Fibroblast of villous mesenchyme (primary cell): Measurements from ENCODE around the gene RMDN2. TPM values are rescaled to one million over a fixed set of nuclear protein-coding genes. Genes with fewer than 3 reads are reported as not detected.
"Not testable (repeated sequence)": the region's sequence is repeated elsewhere in the genome, so short reads cannot be mapped to it uniquely, and the experiment has no call there.

ENCODE experiments used
- DNase-seq: peaks from one replicate; pipeline ENCODE4 v3.0.0-alpha.2; 2010; ENCODE audit warnings: low read depth
- H3K4me3 ChIP-seq: 2 replicates; pipeline ENCODE4 v1.5.1; 2011; ENCODE audit warnings: low read depth, mild to moderate bottlenecking, low read length
- total RNA-seq: library from RNA; depleted of rRNA; stranded (reverse); fragments of >200 nt; gene quantifications from 2 replicates; pipeline ENCODE4 v1.2.3, GENCODE V29; 2012
- TF ChIP-seq, protein P1 (sequence below): IDR thresholded peaks from 2 replicates; pipeline ENCODE4 v1.5.1; 2012; ENCODE audit warnings: low read depth, mild to moderate bottlenecking, low read length; ENCODE audit not compliant: insufficient read depth

The RMDN2 gene
- total RNA-seq, 1 donor, result 9.5 TPM

DNA sequence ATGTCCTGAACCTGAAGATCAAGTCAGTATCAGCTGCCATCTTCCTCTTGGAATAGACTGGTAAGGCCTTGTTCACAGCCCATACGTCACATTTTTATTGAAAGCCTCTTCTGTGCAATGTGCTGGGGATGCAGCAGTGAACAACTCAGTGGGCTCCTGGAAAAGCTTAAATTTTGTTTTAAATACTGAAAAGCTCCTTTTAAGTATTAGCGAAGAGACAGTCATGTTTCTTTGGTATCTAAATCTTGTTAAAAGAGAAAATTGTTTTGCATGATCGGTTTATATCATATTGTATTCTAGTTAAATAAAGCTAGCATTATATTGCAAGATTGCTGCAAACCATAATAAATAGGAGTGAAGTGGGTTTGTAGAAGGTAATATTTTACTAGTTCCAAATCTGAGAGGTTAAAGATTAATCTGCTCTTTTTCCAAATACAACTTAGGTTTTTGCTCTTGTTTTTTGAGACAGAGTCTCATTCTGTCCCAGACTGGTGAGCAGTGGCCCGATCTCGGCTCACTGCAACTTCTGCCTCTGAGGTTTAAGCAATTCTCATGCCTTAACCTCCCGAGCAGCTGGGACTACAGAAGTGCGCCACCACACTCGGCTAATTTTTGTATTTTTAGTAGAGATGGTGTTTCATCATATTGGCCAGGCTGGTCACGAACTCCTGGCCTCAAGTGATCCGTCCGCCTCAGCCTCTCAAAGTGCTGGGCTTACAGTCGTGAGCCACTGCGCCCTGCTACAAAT is 1.6 kb upstream of the RMDN2 start:
- H3K4me3 ChIP-seq, result no peak overlapping the region
- TF ChIP-seq, protein P1, sequence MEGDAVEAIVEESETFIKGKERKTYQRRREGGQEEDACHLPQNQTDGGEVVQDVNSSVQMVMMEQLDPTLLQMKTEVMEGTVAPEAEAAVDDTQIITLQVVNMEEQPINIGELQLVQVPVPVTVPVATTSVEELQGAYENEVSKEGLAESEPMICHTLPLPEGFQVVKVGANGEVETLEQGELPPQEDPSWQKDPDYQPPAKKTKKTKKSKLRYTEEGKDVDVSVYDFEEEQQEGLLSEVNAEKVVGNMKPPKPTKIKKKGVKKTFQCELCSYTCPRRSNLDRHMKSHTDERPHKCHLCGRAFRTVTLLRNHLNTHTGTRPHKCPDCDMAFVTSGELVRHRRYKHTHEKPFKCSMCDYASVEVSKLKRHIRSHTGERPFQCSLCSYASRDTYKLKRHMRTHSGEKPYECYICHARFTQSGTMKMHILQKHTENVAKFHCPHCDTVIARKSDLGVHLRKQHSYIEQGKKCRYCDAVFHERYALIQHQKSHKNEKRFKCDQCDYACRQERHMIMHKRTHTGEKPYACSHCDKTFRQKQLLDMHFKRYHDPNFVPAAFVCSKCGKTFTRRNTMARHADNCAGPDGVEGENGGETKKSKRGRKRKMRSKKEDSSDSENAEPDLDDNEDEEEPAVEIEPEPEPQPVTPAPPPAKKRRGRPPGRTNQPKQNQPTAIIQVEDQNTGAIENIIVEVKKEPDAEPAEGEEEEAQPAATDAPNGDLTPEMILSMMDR, result no peak
- no peak for DNase-seq

DNA sequence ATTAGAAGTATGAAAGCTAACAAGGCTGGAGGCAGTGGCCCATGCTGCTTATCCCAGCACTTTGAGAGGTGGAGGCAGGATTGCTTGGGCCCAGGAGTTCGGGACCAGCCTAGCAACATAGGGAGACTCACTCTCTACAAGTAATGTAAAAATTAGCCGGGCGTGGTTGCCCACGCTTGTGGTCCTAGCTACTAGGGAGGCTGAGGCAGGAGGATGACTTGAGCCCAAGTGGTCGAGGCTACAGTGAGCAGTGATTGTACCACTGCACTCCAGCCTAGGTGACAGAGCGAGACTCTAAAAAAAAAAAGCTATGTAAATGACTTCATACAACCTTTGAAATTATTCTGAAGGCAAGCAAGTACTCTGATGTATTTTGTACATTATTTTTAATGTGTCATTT is 1.5 kb downstream of the RMDN2 start:
- no peak for DNase-seq
- TF ChIP-seq, protein P1, result no peak

DNA sequence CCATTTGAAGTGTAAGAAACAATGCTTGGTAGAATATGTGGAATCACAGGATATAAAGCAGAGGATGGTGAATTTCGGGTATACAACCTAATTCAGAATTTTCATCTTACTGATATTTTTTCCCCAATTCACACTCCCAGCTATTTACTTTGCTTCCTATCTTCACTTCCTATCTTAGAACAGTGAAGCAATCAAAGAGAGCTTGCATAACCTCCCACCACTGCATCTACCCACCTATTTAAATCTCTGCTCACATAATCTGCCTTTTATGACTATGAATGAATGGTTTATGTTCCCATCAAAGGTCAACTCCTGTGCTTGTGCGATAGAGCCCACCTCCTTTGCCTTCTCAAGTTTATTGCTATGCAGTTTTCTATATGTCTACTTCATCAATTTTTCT is 3.3 kb downstream of the RMDN2 start:
- peak; percentile 46 for DNase-seq
- TF ChIP-seq, protein P1, result no peak
- H3K4me3 ChIP-seq, result no peak overlapping the region

More for the DNA sequence above, 1.5 kb downstream of the RMDN2 start:
- no peak overlapping the region for H3K4me3 ChIP-seq

DNA sequence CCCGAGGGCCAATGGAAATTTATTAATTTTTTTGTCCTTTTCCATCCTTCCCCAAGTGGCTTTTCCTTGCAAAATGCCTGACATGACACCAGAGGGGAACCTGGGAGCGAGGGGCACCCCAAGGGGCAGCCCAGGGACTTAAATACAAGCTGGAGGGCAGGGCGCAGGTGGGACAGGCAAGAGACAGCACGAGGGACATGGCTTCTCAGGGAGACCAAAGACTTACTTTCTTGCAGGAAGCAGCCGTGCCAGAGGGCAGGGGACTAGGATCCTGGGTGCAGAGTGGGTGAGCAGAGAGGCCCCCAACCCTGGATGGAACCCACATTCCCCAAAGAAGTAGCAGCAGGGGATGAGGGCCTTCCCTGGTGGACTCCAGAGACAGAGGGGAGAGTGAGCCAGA is 5.3 kb downstream of the RMDN2 start:
- H3K4me3 ChIP-seq, DNase-seq: not testable (repeated sequence)

DNA sequence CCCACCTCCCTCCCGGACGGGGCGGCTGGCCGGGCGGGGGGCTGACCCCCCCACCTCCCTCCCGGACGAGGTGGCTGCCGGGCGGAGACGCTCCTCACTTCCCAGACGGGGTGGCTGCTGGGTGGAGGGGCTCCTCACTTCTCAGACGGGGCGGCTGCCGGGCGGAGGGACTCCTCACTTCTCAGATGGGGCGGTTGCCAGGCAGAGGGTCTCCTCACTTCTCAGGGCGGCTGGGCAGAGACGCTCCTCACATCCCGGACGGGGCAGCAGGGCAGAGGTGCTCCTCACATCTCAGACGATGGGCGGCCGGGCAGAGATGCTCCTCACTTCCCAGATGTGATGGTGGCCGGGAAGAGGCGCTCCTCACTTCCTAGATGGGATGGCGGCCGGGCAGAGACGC is 7.8 kb downstream of the RMDN2 start:
- not testable (repeated sequence) for DNase-seq, H3K4me3 ChIP-seq

DNA sequence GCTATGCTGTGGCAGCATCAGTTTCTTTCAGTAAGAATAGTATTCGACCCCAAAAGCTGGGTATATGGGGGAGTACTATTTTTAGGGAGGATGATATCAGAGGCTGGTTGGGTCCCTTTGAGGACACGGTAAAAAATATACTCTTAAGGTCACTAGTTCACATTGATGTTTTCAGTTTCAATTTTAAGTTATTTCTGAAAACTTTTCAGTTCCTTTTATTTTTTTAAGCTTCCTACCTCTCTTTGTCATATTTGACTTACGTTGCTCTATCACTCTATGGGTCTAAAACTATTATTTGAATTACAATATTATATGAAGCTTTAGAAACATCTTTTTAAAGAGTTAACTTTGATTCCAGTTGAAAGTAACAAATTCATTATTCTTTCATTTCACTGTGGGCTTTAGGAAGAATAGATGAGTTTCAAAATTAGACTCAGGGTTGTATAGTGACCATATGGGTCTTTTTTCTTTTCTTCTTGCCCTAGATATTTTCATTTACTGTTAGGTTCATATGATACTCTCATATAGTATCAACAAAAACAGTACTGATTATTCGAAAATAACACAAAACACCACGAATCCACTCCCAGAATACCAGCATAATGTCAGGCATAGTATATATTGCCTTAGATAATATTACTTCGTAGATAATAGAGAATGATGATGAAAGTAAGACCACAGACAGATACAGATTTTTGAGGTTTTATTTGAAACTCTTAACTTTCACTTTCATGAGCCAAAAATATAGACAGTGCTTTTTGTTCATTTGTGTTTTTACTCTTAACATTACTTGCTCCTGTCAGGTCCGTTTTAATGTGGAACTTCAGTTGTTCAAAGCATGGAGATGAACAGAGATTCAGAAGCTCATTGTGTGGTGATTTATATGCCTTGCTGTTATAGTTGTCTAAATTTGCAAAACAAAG is 9.8 kb downstream of the RMDN2 start:
- no peak for DNase-seq
- H3K4me3 ChIP-seq, result peak overlapping the region; percentile 23
- TF ChIP-seq, protein P1, result no peak

DNA sequence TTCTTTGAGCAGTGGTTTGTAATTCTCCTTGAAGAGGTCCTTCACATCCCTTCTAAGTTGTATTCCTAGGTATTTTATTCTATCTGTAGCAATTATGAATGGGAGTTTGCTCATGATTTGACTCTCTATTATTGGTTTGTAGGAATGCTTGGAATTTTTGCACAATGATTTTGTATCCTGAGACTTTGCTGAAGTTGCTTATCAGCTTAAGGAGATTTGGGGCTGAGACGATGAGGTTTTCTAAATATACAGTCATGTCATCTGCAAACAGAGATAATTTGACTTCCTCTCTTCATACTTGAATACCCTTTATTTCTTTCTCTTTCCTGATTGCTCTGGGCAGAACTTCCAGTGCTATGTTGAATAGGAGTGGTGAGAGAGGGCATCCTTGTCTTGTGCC is 12.5 kb downstream of the RMDN2 start:
- not testable (repeated sequence) for DNase-seq, H3K4me3 ChIP-seq

DNA sequence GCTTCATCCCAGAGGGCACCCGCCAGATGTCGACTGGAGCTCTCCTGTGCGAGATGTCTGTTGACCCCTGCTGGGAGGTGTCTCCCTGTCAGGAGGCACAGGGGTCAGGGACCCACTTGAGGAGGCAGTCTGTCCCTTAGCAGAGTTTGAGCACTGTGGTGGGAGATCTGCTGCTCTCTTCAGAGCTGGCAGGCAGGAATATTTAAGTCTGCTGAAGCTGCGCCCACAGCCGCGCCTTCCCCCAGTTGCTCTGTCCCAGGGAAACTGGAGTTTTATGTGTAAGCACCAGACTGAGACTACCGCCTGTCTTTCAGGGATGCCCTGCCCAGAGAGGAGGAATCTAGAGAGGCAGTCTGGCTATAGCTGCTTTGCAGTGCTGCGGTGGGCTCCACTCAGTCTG is 16.2 kb downstream of the RMDN2 start:
- H3K4me3 ChIP-seq, DNase-seq: not testable (repeated sequence)

DNA sequence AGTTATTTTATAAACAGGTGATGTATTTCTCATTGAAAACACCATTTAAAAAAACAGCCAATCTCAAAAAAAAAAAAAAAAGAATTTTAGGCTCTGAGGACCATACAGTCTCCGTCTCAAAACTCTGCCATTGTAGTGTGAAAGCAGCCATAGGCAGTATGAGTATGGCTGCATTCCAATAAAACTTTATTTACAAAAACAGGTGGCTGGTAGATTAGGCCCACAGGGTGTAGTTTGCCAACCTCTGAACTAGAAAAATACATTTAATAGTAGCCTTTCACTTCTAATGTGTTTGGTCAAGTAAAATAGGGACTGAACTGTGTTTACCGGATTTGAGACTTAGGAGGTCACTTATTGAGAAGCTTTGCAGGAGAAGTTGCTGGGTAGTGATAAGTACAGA is 19.2 kb downstream of the RMDN2 start:
- no peak for DNase-seq
- TF ChIP-seq, protein P1, result no peak
- H3K4me3 ChIP-seq, result no peak overlapping the region
